ENCODE measurements around the gene POLDIP3. TPM values are rescaled to one million over a fixed set of nuclear protein-coding genes. Genes with fewer than 3 reads are reported as not detected.

The POLDIP3 gene
- total RNA-seq = 77.1 and 77.5 TPM in 2 replicates

GRCh38 chr22:42614312-42615091 lies at the start of gene POLDIP3:
POLDIP3 (minus strand) TSS chr22:42614883; CDS start chr22:42614857, 26 bp downstream.
- Mint-ChIP-seq H3K4me1 (peaks cover 56% of the 10 kb centered on the region), H3K27me3 (no peaks in the 10 kb centered on the region), H3K27ac (peak within 1 kb of the TSS; percentile 100), H3K4me3 (peak within 1 kb of the TSS; percentile 97), H3K36me3 (ENCODE audit: low read depth) (peaks cover 52% of the 10 kb centered on the region), H3K9me3 (no peaks in the 10 kb centered on the region)
- CTCF ChIA-PET = interaction anchor here (0.7 to 1.7 kb wide), 7 partner anchors 54 to 523 kb away, joined by 3 to 6 read pairs (median 3); no protein-coding TSS in a partner anchor
- ATAC-seq (ENCODE audit: low read depth) (peak; percentile 60), DNase-seq (peak; percentile 97)
- TF ChIP-seq CTCF (IDR thresholded peaks at IDR 0.05) = no peak
- intact Hi-C loops (cut with micrococcal nuclease) = loop anchor here (1.0 to 5.0 kb wide), 10 partner anchors 32 to 522 kb away; partner anchors contain the start of genes ARFGAP3, CYB5R3, NDUFA6 and PACSIN2
- POLR2A ChIA-PET = interaction anchor here (0.5 to 4.0 kb wide), 86 partner anchors 8 to 1423 kb away, joined by 3 to 96 read pairs (median 4); partner anchors contain the start of genes ARFGAP3, ATP5MGL, CCDC134 and CYB5R3

GRCh38 chr22:42661985-42662831 lies 47.5 kb upstream of the POLDIP3 start:
- peak; percentile 83 for DNase-seq
- no peaks in the 10 kb centered on the region for H3K36me3 Mint-ChIP-seq (ENCODE audit: low read depth)
- ChIA-PET CTCF (interaction anchor here (0.9 to 1.7 kb wide), 6 partner anchors 9 to 371 kb away, joined by 3 to 6 read pairs (median 3); no protein-coding TSS in a partner anchor), POLR2A (interaction anchor here (0.7 to 4.7 kb wide), 4 partner anchors 13 to 91 kb away, joined by 3 to 27 read pairs (median 12); partner anchors contain the start of genes CYB5R3 and POLDIP3)
- intact Hi-C loops (cut with micrococcal nuclease) = loop anchor here (1.0 to 10.0 kb wide), 9 partner anchors 30 to 475 kb away; partner anchors contain the start of genes BIK and POLDIP3
- ATAC-seq (ENCODE audit: low read depth) = peak; percentile 33
- TF ChIP-seq CTCF (IDR thresholded peaks at IDR 0.05) = peak; percentile 75
- H3K4me1 Mint-ChIP-seq = peaks cover 47% of the 10 kb centered on the region
- H3K27ac Mint-ChIP-seq = peak overlapping the region; percentile 53
- H3K9me3 Mint-ChIP-seq = no peaks in the 10 kb centered on the region
- H3K27me3 Mint-ChIP-seq = no peaks in the 10 kb centered on the region
- peak overlapping the region; percentile 77 for H3K4me3 Mint-ChIP-seq

- no peaks in the 10 kb centered on the region for H3K27me3 Mint-ChIP-seq
- intact Hi-C loops (cut with micrococcal nuclease) = no loop called here
- POLR2A ChIA-PET = interaction anchor here (0.7 to 7.2 kb wide), 6 partner anchors 14 to 275 kb away, joined by 3 to 96 read pairs (median 6); partner anchors contain the start of gene POLDIP3
- CTCF ChIA-PET = interaction anchor here (1.4 to 2.9 kb wide), 2 partner anchors 13 to 34 kb away, joined by 5 to 17 read pairs; no protein-coding TSS in a partner anchor
- H3K4me3 Mint-ChIP-seq = no peak overlapping the region
- DNase-seq (no peak), ATAC-seq (ENCODE audit: low read depth) (no peak)
- H3K36me3 Mint-ChIP-seq (ENCODE audit: low read depth) = no peaks in the 10 kb centered on the region
- H3K4me1 Mint-ChIP-seq = peaks cover 46% of the 10 kb centered on the region
- H3K9me3 Mint-ChIP-seq = no peaks in the 10 kb centered on the region
- no peak for TF ChIP-seq CTCF (IDR thresholded peaks at IDR 0.05)
- peak overlapping the region; percentile 30 for H3K27ac Mint-ChIP-seq
These were observed 41.9 kb upstream of the POLDIP3 start for GRCh38 chr22:42656578-42656977.

GRCh38 chr22:42655693-42656092 lies 41.0 kb upstream of the POLDIP3 start:
- peak overlapping the region; percentile 81 for H3K27ac Mint-ChIP-seq

More at GRCh38 chr22:42655693-42656092, 41.0 kb upstream of the POLDIP3 start:
- Mint-ChIP-seq H3K4me1 (peaks cover 46% of the 10 kb centered on the region), H3K9me3 (no peaks in the 10 kb centered on the region), H3K36me3 (ENCODE audit: low read depth) (no peaks in the 10 kb centered on the region), H3K27me3 (no peaks in the 10 kb centered on the region), H3K4me3 (peak overlapping the region; percentile 65)
- no peak for TF ChIP-seq CTCF (IDR thresholded peaks at IDR 0.05)
- ChIA-PET POLR2A (interaction anchor here (0.5 to 7.2 kb wide), 26 partner anchors 8 to 488 kb away, joined by 3 to 96 read pairs (median 4); partner anchors contain the start of genes MCAT, PACSIN2 and POLDIP3), CTCF (interaction anchor here (0.9 to 2.9 kb wide), 6 partner anchors 13 to 238 kb away, joined by 3 to 17 read pairs (median 4); no protein-coding TSS in a partner anchor)
- intact Hi-C loops (cut with micrococcal nuclease) = loop anchor here (1.0 kb wide), 1 partner anchor 10 kb away; no protein-coding TSS in a partner anchor
- ATAC-seq (ENCODE audit: low read depth) = peak; percentile 93
- DNase-seq = peak; percentile 54
